22Rv1 (cell line): Measurements from ENCODE around the gene GPRC5A.

Experiments
- H3K27ac ChIP-seq: fragments of 450-650 bp; 2 replicates; pipeline ENCODE4 v1.5.1; 2017
- CTCF ChIP-seq: fragments of 450-650 bp; IDR thresholded peaks from 2 replicates; pipeline ENCODE4 v1.5.1; 2017; ENCODE audit warnings: mild to moderate bottlenecking
- ZFX ChIP-seq: fragments of 450-650 bp; IDR thresholded peaks from 2 replicates; pipeline ENCODE4 v1.6.1; 2017; ENCODE audit warnings: antibody characterized with exemption, borderline replicate concordance

Gene GPRC5A

GRCh38 chr12:12896260-12896659 is 4.9 kb downstream of the GPRC5A start:
- TF ChIP-seq ZFX (no peak), CTCF (no peak)
- no peak overlapping the region for H3K27ac ChIP-seq

DNA sequence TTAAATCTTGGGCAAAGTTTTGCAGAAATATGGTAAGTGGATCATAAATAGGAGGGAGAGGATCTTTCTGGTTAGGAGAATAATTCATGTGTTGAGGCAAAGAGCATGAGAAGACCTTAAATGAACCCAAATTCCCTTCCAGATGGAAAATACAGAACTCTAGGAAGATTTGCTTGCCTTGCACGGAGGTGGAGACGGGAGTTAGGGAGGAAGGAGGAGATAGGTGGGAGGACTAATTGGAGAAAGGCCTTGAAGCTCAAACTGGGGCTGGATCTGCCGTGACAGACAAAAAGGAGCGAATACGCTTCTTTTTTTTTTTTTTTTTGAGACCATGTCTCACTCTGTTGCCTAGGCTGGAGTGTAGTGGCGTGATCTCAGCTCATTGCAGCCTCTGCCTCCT is 5.9 kb downstream of the GPRC5A start:
- no peak for TF ChIP-seq ZFX
- no peak for TF ChIP-seq CTCF
- no peak overlapping the region for H3K27ac ChIP-seq

DNA sequence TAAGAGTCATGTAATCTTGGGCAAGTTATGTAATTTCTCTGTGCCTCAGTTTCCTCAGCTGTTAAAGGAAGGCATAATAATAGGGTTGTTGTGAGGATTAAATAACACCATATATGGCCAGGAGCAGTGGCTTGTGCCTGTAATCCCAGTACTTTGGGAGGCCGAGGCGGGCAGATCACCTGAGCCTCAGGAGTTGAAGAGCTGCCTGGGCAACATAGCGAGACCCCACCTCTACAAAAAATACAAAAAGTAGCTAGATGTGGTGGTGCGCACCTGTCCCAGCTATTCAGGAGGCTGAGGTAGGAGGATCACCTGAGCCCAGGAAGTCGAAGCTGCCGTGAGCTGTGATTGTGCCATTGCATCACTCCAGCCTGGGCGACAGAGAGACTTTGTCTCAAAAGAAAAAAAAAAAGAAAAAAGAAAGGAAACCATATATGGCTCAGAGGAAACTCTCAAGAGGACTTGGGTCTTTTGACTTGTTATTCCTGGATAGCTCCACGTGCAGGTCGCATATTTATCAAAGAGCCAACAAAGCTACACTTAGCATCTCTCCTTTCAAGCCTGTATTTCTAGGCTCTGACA is 6.9 kb downstream of the GPRC5A start:
- TF ChIP-seq CTCF (no peak), ZFX (no peak)
- no peak overlapping the region for H3K27ac ChIP-seq

- no peak overlapping the region for H3K27ac ChIP-seq
- TF ChIP-seq CTCF (no peak), ZFX (no peak)
Observed at GRCh38 chr12:12898911-12899511, 7.6 kb downstream of the GPRC5A start.

- no peak overlapping the region for H3K27ac ChIP-seq
- TF ChIP-seq ZFX (no peak), CTCF (no peak)
Observed at GRCh38 chr12:12899530-12900380, 8.4 kb downstream of the GPRC5A start.

DNA sequence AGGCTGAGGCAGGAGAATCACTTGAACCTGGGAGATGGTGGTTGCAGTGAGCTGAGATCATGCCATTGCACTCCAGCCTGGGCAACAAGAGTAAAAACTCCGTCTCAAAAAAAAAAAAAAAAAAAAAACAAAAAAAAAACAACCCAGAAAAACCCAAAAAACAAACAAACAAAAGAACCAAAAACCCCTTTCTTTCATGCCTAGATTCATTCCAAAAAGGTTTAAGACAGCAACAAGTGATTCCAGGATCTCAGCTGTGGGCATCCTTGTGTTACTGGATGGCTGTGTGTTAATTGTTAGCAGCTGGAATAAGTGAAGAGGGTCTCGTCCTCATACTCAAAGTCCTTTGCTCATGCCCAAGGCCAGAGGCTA is 9.4 kb downstream of the GPRC5A start:
- H3K27ac ChIP-seq, result no peak overlapping the region

More for the DNA sequence above, 9.4 kb downstream of the GPRC5A start:
- TF ChIP-seq CTCF (no peak), ZFX (no peak)
